Activated naive CD4-positive, alpha-beta T cell treated with anti-CD3 and anti-CD28 coated beads, Interleukin-2, amount 10 ng/mL, durations not matched to agents 7 days and 5 days (primary cell): ENCODE measurements around the gene IL17RB.
A peak's percentile ranks its signal among the peaks of the same experiment; 100 is the strongest.

ENCODE experiments used
- CTCF ChIA-PET: fragments of 350-600 bp; sonication (Branson Sonifier 250); formaldehyde crosslinking; loops from one replicate; lab custom pipeline; 2021; ENCODE audit warnings: antibody characterized with exemption; lab: Charles Lee
- DNase-seq: peaks from one replicate; pipeline ENCODE4 v3.0.0-alpha.2; 2020
- H3K27ac Mint-ChIP-seq: one replicate; pipeline ENCODE4 v1.8.0; 2021; ENCODE audit warnings: mild to moderate bottlenecking, moderate library complexity, mixed read lengths
- H3K27me3 Mint-ChIP-seq: one replicate; pipeline ENCODE4 v1.8.0; 2021; ENCODE audit warnings: mild to moderate bottlenecking, mixed read lengths
- H3K36me3 Mint-ChIP-seq: one replicate; pipeline ENCODE4 v1.8.0; 2021; ENCODE audit warnings: mixed read lengths
- H3K4me1 Mint-ChIP-seq: one replicate; pipeline ENCODE4 v1.8.0; 2021; ENCODE audit warnings: mixed read lengths
- H3K4me3 Mint-ChIP-seq: one replicate; pipeline ENCODE4 v1.8.0; 2021; ENCODE audit warnings: mild to moderate bottlenecking, moderate library complexity, mixed read lengths
- H3K9me3 Mint-ChIP-seq: one replicate; pipeline ENCODE4 v1.8.0; 2021; ENCODE audit warnings: mixed read lengths

The IL17RB gene

DNA sequence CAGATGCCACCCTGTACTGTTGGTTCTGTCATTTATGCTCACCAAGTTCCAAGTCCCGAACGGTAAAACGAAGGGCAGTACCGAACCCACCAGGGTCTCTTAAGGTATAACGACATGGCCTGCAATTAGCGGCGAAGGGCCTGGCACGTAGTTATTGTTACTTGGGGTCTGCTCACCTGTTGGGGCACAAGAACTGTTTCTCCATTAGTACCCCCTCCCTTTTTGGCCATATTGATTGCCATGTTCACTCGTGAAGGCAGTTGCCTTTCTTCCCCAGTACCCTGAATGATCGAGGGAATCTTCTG, 435 bp downstream of the IL17RB start:
- H3K36me3 Mint-ChIP-seq, result no peaks in the 10 kb centered on the region
- H3K4me3 Mint-ChIP-seq, result peak overlapping the region; percentile 50
- H3K27me3 Mint-ChIP-seq, result peaks cover 81% of the 10 kb centered on the region
- no peak overlapping the region for H3K27ac Mint-ChIP-seq
- CTCF ChIA-PET, result no interaction called here
- H3K4me1 Mint-ChIP-seq, result peaks cover 5% of the 10 kb centered on the region
- DNase-seq, result no peak
- no peaks in the 10 kb centered on the region for H3K9me3 Mint-ChIP-seq

DNA sequence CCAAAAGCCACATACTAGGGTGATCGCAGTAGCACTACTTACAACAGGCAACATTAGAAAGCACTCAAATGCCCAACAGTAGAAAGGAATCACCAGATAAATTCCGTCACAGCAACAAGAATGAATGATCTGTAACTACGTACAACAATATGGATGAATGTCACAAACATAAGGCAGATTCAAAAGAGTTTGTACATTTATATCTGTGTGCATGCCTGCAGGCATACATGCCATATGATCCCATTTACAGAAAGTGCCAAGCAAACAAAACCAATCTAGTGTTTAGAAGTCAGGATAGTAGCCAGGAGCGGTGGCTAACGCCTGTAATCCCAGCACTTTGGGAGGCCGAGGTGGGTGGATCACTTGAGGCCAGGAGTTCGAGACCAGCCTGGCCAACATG, 3.5 kb downstream of the IL17RB start:
- peaks cover 52% of the 10 kb centered on the region for H3K27me3 Mint-ChIP-seq
- no peaks in the 10 kb centered on the region for H3K9me3 Mint-ChIP-seq
- H3K27ac Mint-ChIP-seq, result no peak overlapping the region

DNA sequence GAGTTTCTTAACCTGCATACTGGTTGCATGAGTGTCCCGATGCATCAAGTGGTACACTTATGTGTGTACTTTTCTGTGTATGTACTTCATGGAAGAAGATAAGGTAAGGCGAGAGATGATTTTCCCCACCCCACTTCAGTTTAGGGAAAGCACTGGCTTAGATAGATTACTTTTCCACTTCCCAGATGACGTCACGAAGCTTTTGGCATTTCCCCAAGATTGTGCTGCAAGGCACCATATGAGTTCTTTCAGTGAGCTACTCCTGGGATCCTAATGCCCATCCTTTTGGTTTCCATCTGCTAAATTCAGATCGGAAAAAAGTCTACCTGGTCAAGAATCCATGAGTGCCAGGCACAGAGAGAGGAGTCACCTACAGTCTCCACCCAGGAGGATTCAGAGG, 4.5 kb downstream of the IL17RB start:
- Mint-ChIP-seq H3K36me3 (no peaks in the 10 kb centered on the region), H3K27me3 (peaks cover 42% of the 10 kb centered on the region), H3K27ac (no peak overlapping the region), H3K4me1 (peaks cover 5% of the 10 kb centered on the region), H3K9me3 (no peaks in the 10 kb centered on the region), H3K4me3 (no peak overlapping the region)
- CTCF ChIA-PET, result no interaction called here
- no peak for DNase-seq

More for the DNA sequence above, 3.5 kb downstream of the IL17RB start:
- no peak overlapping the region for H3K4me3 Mint-ChIP-seq
- peaks cover 5% of the 10 kb centered on the region for H3K4me1 Mint-ChIP-seq
- H3K36me3 Mint-ChIP-seq, result no peaks in the 10 kb centered on the region
- CTCF ChIA-PET, result no interaction called here
- DNase-seq, result no peak

DNA sequence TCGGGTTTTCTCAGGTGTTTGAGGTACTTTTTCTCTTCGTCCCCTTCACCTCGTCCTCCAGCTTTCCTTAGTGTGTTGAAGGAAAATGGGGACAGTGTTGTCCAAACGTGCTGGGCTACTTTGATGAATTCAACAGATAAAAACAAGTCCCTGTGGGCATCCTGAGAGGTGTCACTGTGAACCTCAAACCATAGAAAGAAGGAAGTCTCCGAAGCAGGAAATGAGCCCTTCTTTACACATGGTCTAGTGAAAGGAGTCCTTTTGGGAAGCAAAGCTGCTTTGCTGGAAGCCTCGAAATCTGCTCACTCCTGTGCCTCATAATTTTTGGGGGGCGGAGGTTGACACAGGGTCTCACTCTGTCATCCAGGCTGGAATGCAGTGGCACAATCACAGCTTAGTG, 10.6 kb downstream of the IL17RB start:
- H3K4me1 Mint-ChIP-seq, result peaks cover 2% of the 10 kb centered on the region
- no peak overlapping the region for H3K27ac Mint-ChIP-seq
- H3K27me3 Mint-ChIP-seq, result peaks cover 3% of the 10 kb centered on the region
- no peak overlapping the region for H3K4me3 Mint-ChIP-seq
- CTCF ChIA-PET, result no interaction called here
- DNase-seq, result no peak
- H3K36me3 Mint-ChIP-seq, result peaks cover 5% of the 10 kb centered on the region
- no peaks in the 10 kb centered on the region for H3K9me3 Mint-ChIP-seq

DNA sequence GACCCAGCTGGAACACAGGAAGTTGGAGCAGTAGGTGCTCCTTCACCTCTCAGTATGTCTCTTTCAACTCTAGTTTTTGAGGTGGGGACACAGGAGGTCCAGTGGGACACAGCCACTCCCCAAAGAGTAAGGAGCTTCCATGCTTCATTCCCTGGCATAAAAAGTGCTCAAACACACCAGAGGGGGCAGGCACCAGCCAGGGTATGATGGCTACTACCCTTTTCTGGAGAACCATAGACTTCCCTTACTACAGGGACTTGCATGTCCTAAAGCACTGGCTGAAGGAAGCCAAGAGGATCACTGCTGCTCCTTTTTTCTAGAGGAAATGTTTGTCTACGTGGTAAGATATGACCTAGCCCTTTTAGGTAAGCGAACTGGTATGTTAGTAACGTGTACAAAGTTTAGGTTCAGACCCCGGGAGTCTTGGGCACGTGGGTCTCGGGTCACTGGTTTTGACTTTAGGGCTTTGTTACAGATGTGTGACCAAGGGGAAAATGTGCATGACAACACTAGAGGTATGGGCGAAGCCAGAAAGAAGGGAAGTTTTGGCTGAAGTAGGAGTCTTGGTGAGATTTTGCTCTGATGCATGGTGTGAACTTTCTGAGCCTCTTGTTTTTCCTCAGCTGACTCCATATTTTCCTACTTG, 11.9 kb downstream of the IL17RB start:
- DNase-seq, result no peak
- no peak overlapping the region for H3K4me3 Mint-ChIP-seq
- peaks cover 10% of the 10 kb centered on the region for H3K36me3 Mint-ChIP-seq
- H3K9me3 Mint-ChIP-seq, result no peaks in the 10 kb centered on the region
- no peak overlapping the region for H3K27ac Mint-ChIP-seq
- CTCF ChIA-PET, result no interaction called here
- no peaks in the 10 kb centered on the region for H3K27me3 Mint-ChIP-seq
- H3K4me1 Mint-ChIP-seq, result peaks cover 2% of the 10 kb centered on the region

DNA sequence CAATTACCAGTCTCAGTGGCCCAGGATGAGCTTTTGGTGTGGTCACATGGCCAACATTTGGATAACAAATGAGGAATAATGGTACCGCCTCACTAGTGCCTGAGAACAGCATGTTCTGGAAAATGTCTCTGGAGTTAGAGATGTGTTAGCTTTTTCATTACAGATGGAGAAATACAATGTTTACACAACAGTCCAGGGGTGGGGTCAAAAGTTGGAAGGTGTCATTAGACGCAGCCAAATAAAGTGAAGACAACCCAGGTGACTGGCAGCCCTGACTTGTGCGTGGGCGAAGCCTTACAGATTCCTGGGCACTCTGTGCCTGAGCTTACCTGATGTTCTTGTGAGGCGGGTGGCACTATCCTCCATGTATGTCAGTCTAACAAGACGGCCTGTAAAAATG, 12.8 kb downstream of the IL17RB start:
- Mint-ChIP-seq H3K27ac (no peak overlapping the region), H3K4me1 (peaks cover 2% of the 10 kb centered on the region), H3K9me3 (no peaks in the 10 kb centered on the region), H3K36me3 (peaks cover 13% of the 10 kb centered on the region), H3K27me3 (no peaks in the 10 kb centered on the region), H3K4me3 (no peak overlapping the region)
- no peak for DNase-seq
- CTCF ChIA-PET, result no interaction called here

DNA sequence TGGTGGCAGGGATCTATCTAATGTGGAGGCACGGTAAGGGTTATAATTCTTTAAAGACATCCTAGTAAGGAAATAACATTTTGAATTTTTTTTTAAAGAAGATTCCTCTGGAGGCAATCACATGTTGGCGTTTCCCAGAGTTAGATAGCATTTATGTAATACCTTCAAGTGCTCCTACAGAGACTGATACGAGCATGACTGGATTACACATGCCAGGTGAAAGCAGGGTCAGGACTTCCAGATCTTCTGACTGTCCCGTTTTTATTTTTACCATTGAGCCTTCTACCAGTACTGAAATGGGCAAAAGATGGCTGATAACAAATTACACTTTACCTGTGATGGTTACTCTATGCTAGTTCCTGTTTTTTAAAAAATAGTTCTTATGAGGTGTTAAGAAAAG, 13.8 kb downstream of the IL17RB start:
- Mint-ChIP-seq H3K4me3 (no peak overlapping the region), H3K27me3 (no peaks in the 10 kb centered on the region), H3K36me3 (peaks cover 20% of the 10 kb centered on the region), H3K9me3 (no peaks in the 10 kb centered on the region), H3K4me1 (peaks cover 2% of the 10 kb centered on the region), H3K27ac (no peak overlapping the region)
- CTCF ChIA-PET, result no interaction called here
- no peak for DNase-seq

DNA sequence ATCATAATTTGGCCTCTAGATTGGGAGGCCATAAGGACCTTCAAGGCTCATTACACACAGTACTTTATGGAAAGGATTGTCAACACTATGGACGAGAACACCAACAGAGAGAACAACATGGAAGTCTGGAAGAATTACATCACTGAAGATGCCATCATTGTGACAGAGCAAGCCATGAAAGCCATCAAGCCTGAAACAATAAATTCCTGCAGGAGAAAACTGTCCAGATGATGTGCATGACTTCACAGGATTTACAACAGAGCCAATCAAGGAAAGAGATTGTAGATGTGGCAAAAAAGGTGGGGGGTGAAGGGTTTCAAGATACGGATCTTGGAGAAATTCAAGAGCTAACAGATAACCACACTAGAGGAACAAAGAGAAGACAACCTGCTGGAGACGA, 15.9 kb downstream of the IL17RB start:
- H3K9me3 Mint-ChIP-seq, result no peaks in the 10 kb centered on the region
- H3K27ac Mint-ChIP-seq, result no peak overlapping the region
- H3K27me3 Mint-ChIP-seq, result no peaks in the 10 kb centered on the region
- no peak overlapping the region for H3K4me3 Mint-ChIP-seq
- H3K4me1 Mint-ChIP-seq, result no peaks in the 10 kb centered on the region
- DNase-seq, result no peak
- peaks cover 21% of the 10 kb centered on the region for H3K36me3 Mint-ChIP-seq
- CTCF ChIA-PET, result no interaction called here

DNA sequence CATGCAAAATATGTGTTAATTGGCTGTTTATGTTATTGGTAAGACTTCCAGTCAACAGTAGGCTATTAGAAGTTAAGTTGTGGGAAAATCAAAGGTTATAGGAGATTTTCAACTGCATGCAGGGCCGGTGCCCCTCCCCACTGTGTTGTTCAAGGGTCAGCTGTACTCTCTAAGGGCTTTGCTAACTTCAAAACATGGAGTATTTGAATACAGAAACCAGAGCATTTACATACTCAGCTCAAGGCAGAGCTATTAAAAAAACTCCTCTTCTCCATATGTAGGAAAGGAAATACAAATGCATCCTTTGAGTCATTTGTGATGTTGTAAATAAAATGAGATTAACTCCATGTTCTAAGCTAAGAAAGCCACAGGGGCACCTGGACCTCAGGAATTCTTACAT, 16.8 kb downstream of the IL17RB start:
- Mint-ChIP-seq H3K36me3 (peaks cover 28% of the 10 kb centered on the region), H3K9me3 (no peaks in the 10 kb centered on the region), H3K4me1 (no peaks in the 10 kb centered on the region), H3K4me3 (no peak overlapping the region), H3K27me3 (no peaks in the 10 kb centered on the region), H3K27ac (no peak overlapping the region)
- no peak for DNase-seq
- CTCF ChIA-PET, result no interaction called here

DNA sequence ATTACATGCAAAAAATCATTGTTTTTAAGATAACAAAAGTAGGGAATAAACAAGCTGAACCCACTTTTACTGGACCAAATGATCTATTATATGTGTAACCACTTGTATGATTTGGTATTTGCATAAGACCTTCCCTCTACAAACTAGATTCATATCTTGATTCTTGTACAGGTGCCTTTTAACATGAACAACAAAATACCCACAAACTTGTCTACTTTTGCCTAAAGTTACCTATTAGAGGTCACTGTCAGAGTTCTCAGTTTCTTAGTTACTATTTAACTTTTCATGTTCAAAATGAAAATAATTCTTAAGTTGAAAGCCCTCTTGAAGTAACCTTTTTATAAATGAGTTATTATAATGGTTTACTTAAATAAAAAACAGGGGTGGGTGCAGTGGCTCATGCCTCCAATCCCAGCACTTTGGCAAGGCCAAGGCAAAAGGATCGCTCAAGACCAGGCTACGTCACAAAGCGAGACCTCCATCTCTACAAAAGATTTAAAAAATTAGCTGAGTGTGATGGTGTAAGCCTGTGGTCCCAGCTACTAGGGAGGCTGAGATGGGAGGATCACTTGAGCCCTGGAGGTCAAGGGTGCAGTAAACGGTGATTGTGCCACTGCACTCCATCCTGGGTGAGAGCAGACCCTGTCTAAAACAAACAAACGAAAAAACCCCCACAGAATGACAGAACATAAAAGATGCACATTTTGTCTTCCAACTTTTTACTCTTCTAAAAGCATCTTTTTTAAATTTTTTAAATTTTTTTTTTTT, 19.5 kb downstream of the IL17RB start:
- no peaks in the 10 kb centered on the region for H3K4me1 Mint-ChIP-seq
- no peaks in the 10 kb centered on the region for H3K9me3 Mint-ChIP-seq
- H3K4me3 Mint-ChIP-seq, result no peak overlapping the region
- CTCF ChIA-PET, result no interaction called here
- no peak overlapping the region for H3K27ac Mint-ChIP-seq
- H3K27me3 Mint-ChIP-seq, result no peaks in the 10 kb centered on the region
- DNase-seq, result no peak
- H3K36me3 Mint-ChIP-seq, result peaks cover 45% of the 10 kb centered on the region

DNA sequence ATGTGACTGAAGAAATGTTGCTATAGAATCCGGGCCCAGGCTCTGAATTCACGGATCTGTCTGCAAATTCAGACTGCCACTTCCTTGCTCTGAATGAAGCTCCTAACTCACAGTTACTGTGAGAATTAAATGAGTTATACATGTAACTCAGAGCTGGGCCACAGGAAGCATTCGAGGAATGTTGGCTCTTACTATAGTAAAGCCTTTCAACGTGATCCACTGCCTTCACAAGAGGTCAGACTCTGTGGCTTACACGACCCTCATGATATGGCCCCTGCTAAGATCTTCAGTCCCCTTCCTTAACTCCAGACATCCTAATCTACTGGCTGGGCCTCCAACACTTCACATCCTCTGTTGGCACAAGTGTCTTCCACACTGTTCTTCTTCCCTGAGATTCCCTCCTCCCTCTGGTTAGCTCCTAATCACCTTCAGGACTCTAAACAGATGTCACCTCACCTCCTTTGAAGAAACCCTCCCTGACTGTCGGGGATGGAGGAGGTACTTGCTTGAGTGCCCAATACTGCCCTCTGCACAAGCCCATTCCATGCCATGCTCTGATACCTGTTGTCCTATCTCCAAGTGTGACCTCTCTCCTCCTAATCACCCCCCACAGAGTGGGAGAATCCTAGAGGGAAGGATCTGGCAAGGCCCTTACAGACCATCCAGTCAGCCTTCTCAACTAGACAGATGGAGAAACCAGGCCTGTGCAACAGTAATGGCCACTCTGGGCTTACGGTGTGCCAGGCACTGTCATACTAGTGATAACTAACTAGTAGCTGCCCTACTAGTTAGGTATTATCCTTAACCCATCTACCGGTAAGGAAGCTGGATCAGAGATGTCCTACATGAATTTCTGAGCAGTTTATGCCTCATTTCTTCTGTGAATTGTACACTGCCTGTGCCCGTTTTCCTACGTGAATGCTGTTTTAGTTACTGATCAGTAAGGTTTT, 34.3 kb downstream of the IL17RB start:
- no peak for DNase-seq

DNA sequence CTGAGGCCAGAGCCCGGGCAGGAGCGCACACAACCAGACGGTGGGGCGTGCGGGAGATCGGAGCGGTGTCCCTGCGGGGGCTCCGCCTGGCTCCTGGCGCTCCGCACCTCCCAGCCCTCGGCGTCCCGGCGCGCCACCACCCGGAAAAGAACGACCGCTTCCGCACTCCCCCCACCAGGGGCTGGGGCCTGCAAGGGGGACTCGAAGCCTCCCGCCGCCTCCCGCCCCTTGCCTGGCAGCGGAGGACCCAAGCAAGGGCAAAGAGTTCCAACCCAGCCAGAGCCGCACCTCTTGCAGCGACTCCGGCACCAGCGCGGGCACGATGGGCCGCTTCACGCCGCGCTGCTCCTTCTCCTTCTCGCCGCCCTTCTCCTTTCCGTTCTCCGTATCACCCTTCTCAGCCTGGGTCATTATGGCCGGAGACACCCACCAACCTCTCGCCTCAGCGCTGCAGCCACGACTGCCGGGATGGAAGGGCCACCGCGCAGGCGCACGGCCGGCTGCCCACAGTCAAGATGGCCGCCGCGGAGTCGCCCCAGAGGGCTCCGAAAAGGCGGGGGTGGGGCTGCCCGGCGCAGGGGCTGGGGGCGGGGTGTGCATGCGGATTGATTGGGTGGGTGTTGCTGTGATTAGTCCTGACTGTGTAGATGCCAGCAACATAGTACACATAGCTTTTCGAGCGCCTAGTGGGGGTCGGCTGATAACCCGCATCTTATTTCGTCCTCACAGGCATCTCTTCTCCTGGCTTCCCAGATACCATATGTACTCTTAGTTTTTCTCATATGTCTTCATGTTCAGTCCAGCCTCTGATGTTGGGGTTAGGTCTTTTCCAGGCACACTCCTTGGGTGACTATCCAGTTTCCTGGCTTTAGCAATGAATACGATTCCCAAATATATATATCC, 35.6 kb downstream of the IL17RB start, which contains the start of gene ACTR8:
Gene ACTR8, minus strand, starts transcription at position 462 of the 903 bp plus-strand sequence. Its CDS starts 51 bp downstream, at position 411.
- DNase-seq, result peak; percentile 90
- peaks cover 35% of the 10 kb centered on the region for H3K4me1 Mint-ChIP-seq
- peak within 1 kb of the TSS; percentile 100 for H3K4me3 Mint-ChIP-seq
- H3K36me3 Mint-ChIP-seq, result peaks cover 45% of the 10 kb centered on the region
- H3K27ac Mint-ChIP-seq, result peak within 1 kb of the TSS; percentile 98
- no peaks in the 10 kb centered on the region for H3K27me3 Mint-ChIP-seq
- no peaks in the 10 kb centered on the region for H3K9me3 Mint-ChIP-seq
- CTCF ChIA-PET, result interaction anchor here (0.6 kb wide), 1 partner anchor 153 kb away, joined by 3 read pairs; no protein-coding TSS in a partner anchor

More for the DNA sequence above, 34.3 kb downstream of the IL17RB start:
- no peaks in the 10 kb centered on the region for H3K27me3 Mint-ChIP-seq
- H3K9me3 Mint-ChIP-seq, result no peaks in the 10 kb centered on the region
- H3K27ac Mint-ChIP-seq, result peak overlapping the region; percentile 85
- peaks cover 30% of the 10 kb centered on the region for H3K4me1 Mint-ChIP-seq
- CTCF ChIA-PET, result no interaction called here
- H3K4me3 Mint-ChIP-seq, result peak overlapping the region; percentile 100
- H3K36me3 Mint-ChIP-seq, result peaks cover 49% of the 10 kb centered on the region

DNA sequence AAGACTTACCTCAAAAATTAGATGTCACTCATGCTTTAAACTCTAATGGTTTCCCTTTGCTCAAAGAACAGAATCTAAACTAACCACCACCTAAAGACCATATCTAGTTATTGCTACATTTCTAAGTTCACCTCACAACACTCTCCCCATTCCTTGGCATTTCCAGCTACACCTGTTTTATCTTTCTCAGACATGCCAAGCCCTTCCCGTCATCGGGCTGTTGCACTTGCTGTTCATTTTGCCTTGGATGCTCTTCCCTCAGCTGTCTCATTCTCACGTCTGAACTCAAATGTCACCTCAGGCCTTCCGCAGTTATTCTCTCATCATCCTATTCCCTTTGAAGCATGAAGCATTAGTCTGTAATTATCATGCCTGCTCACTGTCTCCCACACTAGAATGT, 36.6 kb downstream of the IL17RB start:
- CTCF ChIA-PET, result no interaction called here
- Mint-ChIP-seq H3K9me3 (no peaks in the 10 kb centered on the region), H3K27me3 (no peaks in the 10 kb centered on the region), H3K36me3 (peaks cover 42% of the 10 kb centered on the region), H3K4me3 (peak overlapping the region; percentile 100), H3K4me1 (peaks cover 45% of the 10 kb centered on the region), H3K27ac (peak overlapping the region; percentile 98)
- DNase-seq, result no peak
